ENCODE results near the gene RNF121. TPM values are rescaled to one million over a fixed set of nuclear protein-coding genes. Genes with fewer than 3 reads are reported as not detected.

Gene RNF121
- total RNA-seq, 1 donor from 2014 or later: 21.1 TPM

- DNase-seq (ENCODE audit: extremely low spot score in 2 of 2): no peak
- H3K36me3 ChIP-seq: no peaks in the 10 kb centered on the region
- no peak overlapping the region for H3K27ac ChIP-seq
- H3K4me1 ChIP-seq: peaks cover 9% of the 10 kb centered on the region
- intact Hi-C loops (cut with DNase I): no loop called here
- H3K27me3 ChIP-seq: no peaks in the 10 kb centered on the region
- no peaks in the 10 kb centered on the region for H3K9me3 ChIP-seq
- TF ChIP-seq POLR2A (IDR thresholded peaks at IDR 0.05): no peak
- no peak for TF ChIP-seq POLR2AphosphoS5 (IDR thresholded peaks at IDR 0.05; ENCODE audit: insufficient read depth in 1 of 2, low read depth in 1 of 2)
- no peak for TF ChIP-seq CTCF (IDR thresholded peaks at IDR 0.05)
- no peak overlapping the region for H3K4me3 ChIP-seq
These were observed 58.7 kb downstream of the RNF121 start for GRCh38 chr11:71987521-71987920.

- peaks cover 9% of the 10 kb centered on the region for H3K4me1 ChIP-seq
- DNase-seq (ENCODE audit: extremely low spot score in 2 of 2): no peak
- no peak overlapping the region for H3K27ac ChIP-seq
- no peaks in the 10 kb centered on the region for H3K27me3 ChIP-seq
- H3K4me3 ChIP-seq: no peak overlapping the region
- H3K9me3 ChIP-seq: no peaks in the 10 kb centered on the region
- no peak for TF ChIP-seq CTCF (IDR thresholded peaks at IDR 0.05)
- no peak for TF ChIP-seq POLR2AphosphoS5 (IDR thresholded peaks at IDR 0.05; ENCODE audit: insufficient read depth in 1 of 2, low read depth in 1 of 2)
- TF ChIP-seq POLR2A (IDR thresholded peaks at IDR 0.05): no peak
- intact Hi-C loops (cut with DNase I): no loop called here
- H3K36me3 ChIP-seq: no peaks in the 10 kb centered on the region
These were observed 59.2 kb downstream of the RNF121 start for GRCh38 chr11:71988050-71988449.

GRCh38 chr11:71990701-71991100 lies 61.9 kb downstream of the RNF121 start:
- Histone ChIP-seq H3K4me3 (no peak overlapping the region), H3K27me3 (no peaks in the 10 kb centered on the region), H3K9me3 (no peaks in the 10 kb centered on the region), H3K36me3 (no peaks in the 10 kb centered on the region), H3K4me1 (peaks cover 9% of the 10 kb centered on the region), H3K27ac (no peak overlapping the region)
- no peak for DNase-seq (ENCODE audit: extremely low spot score in 2 of 2)
- TF ChIP-seq POLR2AphosphoS5 (IDR thresholded peaks at IDR 0.05; ENCODE audit: insufficient read depth in 1 of 2, low read depth in 1 of 2) (no peak), POLR2A (IDR thresholded peaks at IDR 0.05) (no peak), CTCF (IDR thresholded peaks at IDR 0.05) (no peak)
- intact Hi-C loops (cut with DNase I): no loop called here

- H3K4me1 ChIP-seq: peaks cover 9% of the 10 kb centered on the region
- no peaks in the 10 kb centered on the region for H3K36me3 ChIP-seq
- no peak for DNase-seq (ENCODE audit: extremely low spot score in 2 of 2)
- H3K27ac ChIP-seq: no peak overlapping the region
- no peaks in the 10 kb centered on the region for H3K27me3 ChIP-seq
- H3K4me3 ChIP-seq: no peak overlapping the region
- TF ChIP-seq POLR2A (IDR thresholded peaks at IDR 0.05) (no peak), POLR2AphosphoS5 (IDR thresholded peaks at IDR 0.05; ENCODE audit: insufficient read depth in 1 of 2, low read depth in 1 of 2) (no peak), CTCF (IDR thresholded peaks at IDR 0.05) (no peak)
- intact Hi-C loops (cut with DNase I): no loop called here
- no peaks in the 10 kb centered on the region for H3K9me3 ChIP-seq
These were observed 62.6 kb downstream of the RNF121 start for GRCh38 chr11:71991494-71991893.

- no peak for DNase-seq (ENCODE audit: extremely low spot score in 2 of 2)
- Histone ChIP-seq H3K9me3 (no peaks in the 10 kb centered on the region), H3K4me3 (no peak overlapping the region), H3K27ac (no peak overlapping the region), H3K4me1 (peaks cover 9% of the 10 kb centered on the region), H3K27me3 (no peaks in the 10 kb centered on the region), H3K36me3 (no peaks in the 10 kb centered on the region)
- intact Hi-C loops (cut with DNase I): no loop called here
- TF ChIP-seq POLR2AphosphoS5 (IDR thresholded peaks at IDR 0.05; ENCODE audit: insufficient read depth in 1 of 2, low read depth in 1 of 2): no peak
- TF ChIP-seq CTCF (IDR thresholded peaks at IDR 0.05): no peak
- TF ChIP-seq POLR2A (IDR thresholded peaks at IDR 0.05): no peak
These were observed 63.4 kb downstream of the RNF121 start for GRCh38 chr11:71992136-71992730.

All from vagina (tissue), 2 donors.